SK-N-SH treated with all-trans-retinoic acid at 6 μM for 48 hours (cell line): ENCODE data around the gene RNF144A.

Experiments used
- ATAC-seq: fragments of 200-7000 bp; cut with Tn5 transposase; 3 replicates; pipeline ENCODE4 v1.9.1; 2020; ENCODE audit warnings: mild to moderate bottlenecking, moderate library complexity
- BACH2 ChIP-seq: fragments of 250-450 bp; sonication (Bioruptor Pico); IDR thresholded peaks from 2 replicates; pipeline ENCODE4 v1.9.0; 2021; ENCODE audit warnings: mild to moderate bottlenecking, borderline replicate concordance
- CREB5 ChIP-seq: fragments of 250-450 bp; sonication (Bioruptor Pico); IDR thresholded peaks from 2 replicates; pipeline ENCODE4 v1.5.1; 2020; ENCODE audit warnings: low read depth, mild to moderate bottlenecking, moderate library complexity
- CSDC2 ChIP-seq: fragments of 250-450 bp; sonication (Bioruptor Pico); IDR thresholded peaks from 2 replicates; pipeline ENCODE4 v1.5.0; 2020; ENCODE audit warnings: mild to moderate bottlenecking, moderate library complexity
- CSRNP3 ChIP-seq: fragments of 250-450 bp; sonication (Bioruptor Pico); IDR thresholded peaks from 2 replicates; pipeline ENCODE4 v1.5.1; 2021; ENCODE audit warnings: mild to moderate bottlenecking, moderate library complexity
- ESRRG ChIP-seq: fragments of 250-450 bp; sonication (Bioruptor Pico); IDR thresholded peaks from 2 replicates; pipeline ENCODE4 v1.6.1; 2021; ENCODE audit warnings: mild to moderate bottlenecking
- GLIS3 ChIP-seq: fragments of 250-450 bp; sonication (Bioruptor Pico); IDR thresholded peaks from 2 replicates; pipeline ENCODE4 v1.5.0; 2020; ENCODE audit warnings: mild to moderate bottlenecking, moderate library complexity
- OSR1 ChIP-seq: fragments of 250-450 bp; sonication (Bioruptor Pico); IDR thresholded peaks from 2 replicates; pipeline ENCODE4 v1.8.0; 2022; ENCODE audit warnings: moderate library complexity, mild to moderate bottlenecking, inconsistent platforms
- PATZ1 ChIP-seq: fragments of 250-450 bp; sonication (Bioruptor Pico); IDR thresholded peaks from 2 replicates; pipeline ENCODE4 v1.8.0; 2020; ENCODE audit warnings: mild to moderate bottlenecking, moderate library complexity, borderline replicate concordance
- POU6F1 ChIP-seq: fragments of 250-450 bp; sonication (Bioruptor Pico); IDR thresholded peaks from 2 replicates; pipeline ENCODE4 v1.8.0; 2021; ENCODE audit warnings: low read depth, mild to moderate bottlenecking, moderate library complexity, borderline replicate concordance
- PPARA ChIP-seq: fragments of 250-450 bp; sonication (Bioruptor Pico); IDR thresholded peaks from 2 replicates; pipeline ENCODE4 v1.5.0; 2020; ENCODE audit warnings: mild to moderate bottlenecking, borderline replicate concordance
- TCF4 ChIP-seq: fragments of 250-450 bp; sonication (Bioruptor Pico); IDR thresholded peaks from 2 replicates; pipeline ENCODE4 v1.8.0; 2021; ENCODE audit warnings: mild to moderate bottlenecking, moderate library complexity, borderline replicate concordance
- TOX ChIP-seq: fragments of 250-450 bp; sonication (Bioruptor Pico); IDR thresholded peaks from 2 replicates; pipeline ENCODE4 v1.8.0; 2021; ENCODE audit warnings: mild to moderate bottlenecking, moderate library complexity, borderline replicate concordance
- TSHZ2 ChIP-seq: fragments of 250-450 bp; sonication (Bioruptor Pico); IDR thresholded peaks from 2 replicates; pipeline ENCODE4 v1.5.0; 2020; ENCODE audit warnings: mild to moderate bottlenecking, moderate library complexity
- ZC3H10 ChIP-seq: fragments of 250-450 bp; sonication (Bioruptor Pico); IDR thresholded peaks from 2 replicates; pipeline ENCODE4 v1.5.1; 2021; ENCODE audit warnings: mild to moderate bottlenecking, moderate library complexity
- ZFP3 ChIP-seq: fragments of 250-450 bp; sonication (Bioruptor Pico); IDR thresholded peaks from 2 replicates; pipeline ENCODE4 v1.5.0; 2020; ENCODE audit warnings: mild to moderate bottlenecking, moderate library complexity
- ZFP30 ChIP-seq: fragments of 450-650 bp; formaldehyde crosslinking; IDR thresholded peaks from 2 replicates; pipeline ENCODE4 v1.5.0; 2022; ENCODE audit warnings: mild to moderate bottlenecking, moderate library complexity
- ZNF565 ChIP-seq: fragments of 450-650 bp; formaldehyde crosslinking; conservative IDR thresholded peaks from 2 replicates; pipeline ENCODE4 v1.5.0; 2020; ENCODE audit warnings: low read depth, mild to moderate bottlenecking, moderate library complexity
- ZNF70 ChIP-seq: fragments of 450-650 bp; formaldehyde crosslinking; IDR thresholded peaks from 2 replicates; pipeline ENCODE4 v1.5.0; 2020; ENCODE audit warnings: mild to moderate bottlenecking, moderate library complexity
- ZNF8 ChIP-seq: fragments of 450-650 bp; formaldehyde crosslinking; IDR thresholded peaks from 2 replicates; pipeline ENCODE4 v1.5.0; 2020; ENCODE audit warnings: mild to moderate bottlenecking, moderate library complexity

RNF144A gene

GRCh38 chr2:6941299-6942046 is 24.3 kb downstream of the RNF144A start:
- TF ChIP-seq TSHZ2 (CRISPR knock-in tag) (no peak), OSR1 (CRISPR knock-in tag) (no peak), PPARA (no peak), CSRNP3 (CRISPR knock-in tag) (no peak), ZNF8 (CRISPR knock-in tag) (no peak), BACH2 (CRISPR knock-in tag) (no peak)
- ATAC-seq = no peak

GRCh38 chr2:6942848-6943247 is 25.6 kb downstream of the RNF144A start:
- no peak for ATAC-seq
- no peak for TF ChIP-seq TOX

- TF ChIP-seq ZFP30 (CRISPR knock-in tag) (no peak), ZC3H10 (no peak), ESRRG (CRISPR knock-in tag) (no peak), GLIS3 (CRISPR knock-in tag) (no peak), ZNF70 (CRISPR knock-in tag) (no peak), CSDC2 (no peak), ZFP3 (CRISPR knock-in tag) (no peak), ZNF8 (CRISPR knock-in tag) (no peak), CSRNP3 (CRISPR knock-in tag) (no peak), ZNF565 (CRISPR knock-in tag) (no peak), BACH2 (CRISPR knock-in tag) (no peak), PATZ1 (CRISPR knock-in tag) (no peak), TSHZ2 (CRISPR knock-in tag) (no peak), CREB5 (CRISPR knock-in tag) (no peak), OSR1 (CRISPR knock-in tag) (no peak), TCF4 (no peak), PPARA (no peak), POU6F1 (CRISPR knock-in tag) (no peak)
- TF ChIP-seq, all 23 proteins: peak for 0
- no peak for ATAC-seq
Observed at GRCh38 chr2:6943523-6943922, 26.3 kb downstream of the RNF144A start.
